ENCODE measurements around the gene SBK2. TPM values are rescaled to one million over a fixed set of nuclear protein-coding genes. Genes with fewer than 3 reads are reported as not detected.

The SBK2 gene
- total RNA-seq, 4 donors from 2014 or later: not detected

- DNase-seq (ENCODE audit: extremely low spot score): no peak
- Histone ChIP-seq H3K9me3 (no peaks in the 10 kb centered on the region), H3K36me3 (no peaks in the 10 kb centered on the region), H3K4me3 (peak overlapping the region in 3 of 4 donors; percentile 6 to 14 (median 13)), H3K4me1 (peaks cover 23 to 36% (median 31%) of the 10 kb centered on the region in 4 donors), H3K27ac (replicated peaks in 1 of 4) (peak overlapping the region; percentile 29 to 47 (median 40)), H3K27me3 (peaks cover 0 to 89% (median 9%) of the 10 kb centered on the region in 4 donors)
- intact Hi-C loops (cut with DNase I): no loop called here
- no peak for TF ChIP-seq CTCF (IDR thresholded peaks at IDR 0.05)
- no peak for TF ChIP-seq POLR2A (IDR thresholded peaks at IDR 0.05; ENCODE audit: low read depth)
- TF ChIP-seq EP300 (IDR thresholded peaks at IDR 0.05): no peak
- no peak for TF ChIP-seq POLR2AphosphoS5 (IDR thresholded peaks at IDR 0.05)
- WGBS: 39% methylated on average over 25 of the region's 36 CpGs
Measured at GRCh38 chr19:55549500-55550320, 12.8 kb upstream of the SBK2 start.

- peak; percentile 62 to 81 for TF ChIP-seq POLR2AphosphoS5 (IDR thresholded peaks at IDR 0.05)
- TF ChIP-seq POLR2A (IDR thresholded peaks at IDR 0.05; ENCODE audit: low read depth): no peak
- Histone ChIP-seq H3K36me3 (no peaks in the 10 kb centered on the region), H3K9me3 (no peaks in the 10 kb centered on the region), H3K27me3 (peaks cover 0 to 75% (median 14%) of the 10 kb centered on the region in 4 donors), H3K4me1 (peaks cover 23 to 36% (median 31%) of the 10 kb centered on the region in 4 donors), H3K4me3 (no peak overlapping the region), H3K27ac (replicated peaks in 1 of 4) (peak overlapping the region; percentile 62 to 74 (median 66))
- WGBS: 18% methylated on average over 14 of the region's 17 CpGs
- intact Hi-C loops (cut with DNase I): no loop called here
- peak; percentile 92 for DNase-seq (ENCODE audit: extremely low spot score)
Measured at GRCh38 chr19:55546822-55547614, 10.1 kb upstream of the SBK2 start.

GRCh38 chr19:55546011-55546410, 9.1 kb upstream of the SBK2 start:
- no peak for TF ChIP-seq POLR2AphosphoS5 (IDR thresholded peaks at IDR 0.05)
- no peak for TF ChIP-seq EP300 (IDR thresholded peaks at IDR 0.05)
- H3K36me3 ChIP-seq: no peaks in the 10 kb centered on the region
- H3K27ac ChIP-seq (replicated peaks in 1 of 4): peak overlapping the region; percentile 62 to 74 (median 66)
- 60% methylated on average over 11 of the region's 11 CpGs for WGBS
- H3K27me3 ChIP-seq: peaks cover 0 to 65% (median 10%) of the 10 kb centered on the region in 4 donors
- H3K9me3 ChIP-seq: no peaks in the 10 kb centered on the region
- peaks cover 23 to 36% (median 31%) of the 10 kb centered on the region in 4 donors for H3K4me1 ChIP-seq
- H3K4me3 ChIP-seq: no peak overlapping the region
- intact Hi-C loops (cut with DNase I): no loop called here
- DNase-seq (ENCODE audit: extremely low spot score): no peak

- WGBS: 86% methylated on average over 8 of the region's 10 CpGs
- Histone ChIP-seq H3K4me1 (peaks cover 23 to 36% (median 31%) of the 10 kb centered on the region in 4 donors), H3K27me3 (peaks cover 0 to 63% (median 10%) of the 10 kb centered on the region in 4 donors), H3K9me3 (no peaks in the 10 kb centered on the region), H3K36me3 (no peaks in the 10 kb centered on the region), H3K27ac (replicated peaks in 1 of 4) (peak within 1 kb of the TSS; percentile 62 to 74 (median 66)), H3K4me3 (no peak within 1 kb of the TSS)
- TF ChIP-seq POLR2AphosphoS5 (IDR thresholded peaks at IDR 0.05): no peak
- no peak for TF ChIP-seq POLR2A (IDR thresholded peaks at IDR 0.05; ENCODE audit: low read depth)
- TF ChIP-seq EP300 (IDR thresholded peaks at IDR 0.05): no peak
- no peak for TF ChIP-seq CTCF (IDR thresholded peaks at IDR 0.05)
- DNase-seq (ENCODE audit: extremely low spot score): no peak
- intact Hi-C loops (cut with DNase I): no loop called here
Measured at GRCh38 chr19:55545443-55545842, 8.5 kb upstream of the SBK2 start, which contains the start of gene SBK3. TSS of gene SBK3 (minus strand) at chr19:55545543. CDS start at chr19:55545543, 0 bp downstream.

GRCh38 chr19:55544776-55545439, 8.0 kb upstream of the SBK2 start:
- H3K27ac ChIP-seq (replicated peaks in 1 of 4): no peak overlapping the region
- no peak overlapping the region for H3K4me3 ChIP-seq
- TF ChIP-seq POLR2A (IDR thresholded peaks at IDR 0.05; ENCODE audit: low read depth): no peak
- TF ChIP-seq EP300 (IDR thresholded peaks at IDR 0.05): no peak
- no peak for TF ChIP-seq CTCF (IDR thresholded peaks at IDR 0.05)
- TF ChIP-seq POLR2AphosphoS5 (IDR thresholded peaks at IDR 0.05): no peak
- intact Hi-C loops (cut with DNase I): no loop called here
- H3K36me3 ChIP-seq: no peaks in the 10 kb centered on the region
- WGBS: 71% methylated on average over 23 of the region's 23 CpGs
- peaks cover 23 to 34% (median 29%) of the 10 kb centered on the region in 4 donors for H3K4me1 ChIP-seq
- no peak for DNase-seq (ENCODE audit: extremely low spot score)
- no peaks in the 10 kb centered on the region for H3K9me3 ChIP-seq
- peaks cover 0 to 58% (median 8%) of the 10 kb centered on the region in 4 donors for H3K27me3 ChIP-seq
